SK-N-SH (cell line): ENCODE measurements around the gene RARB. TPM values are rescaled to one million over a fixed set of nuclear protein-coding genes. Genes with fewer than 3 reads are reported as not detected.
A peak's percentile ranks its signal among the peaks of the same experiment; 100 is the strongest.

Source experiments
- CTCF ChIA-PET: fragments of 300-600, 350-600 bp; formaldehyde crosslinking; extraction: SDS; loops from one replicate; lab custom pipeline; 2021; lab: Yijun Ruan, JAX
- POLR2A ChIA-PET: fragments of 350-600 bp; sonication (Branson Sonifier 250); formaldehyde crosslinking; extraction: SDS; loops from one replicate; lab custom pipeline; 2020; ENCODE audit warnings: antibody characterized with exemption, inconsistent platforms; lab: Yijun Ruan, JAX
- DNase-seq: peaks from one replicate; pipeline ENCODE4 v3.0.0; 2012
- H2AFZ ChIP-seq: fragments of 200-600 bp; sonication (generic); 2 replicates; pipeline ENCODE4 v1.8.1; 2016; ENCODE audit warnings: antibody characterized with exemption, mild to moderate bottlenecking, low read depth
- H3F3A ChIP-seq: fragments of 200-600 bp; sonication (generic); replicated peaks from 2 replicates; pipeline ENCODE3; 2016; ENCODE audit warnings: antibody characterized with exemption, mild to moderate bottlenecking; ENCODE audit not compliant: insufficient read depth
- H3K27ac ChIP-seq, 2 experiments: fragments of 200-500 bp in 1 of 2; fragments of 200-600 bp in 1 of 2; sonication (Bioruptor generic) in 1 of 2; sonication (generic), shearing (Covaris generic) in 1 of 2; 2 replicates each; pipeline versions ENCODE4 v1.5.1 to v1.6.1; 2014 to 2016; ENCODE audit warnings: low read depth in 2 of 2, inconsistent platforms in 1 of 2, low read length in 1 of 2, mild to moderate bottlenecking in 1 of 2, mixed read lengths in 1 of 2
- H3K27me3 ChIP-seq: fragments of 200-600 bp; sonication (generic), shearing (Covaris generic); 2 replicates; pipeline ENCODE4 v1.6.1; 2016; ENCODE audit warnings: mixed run types; ENCODE audit not compliant: insufficient read depth
- H3K36me3 ChIP-seq, 2 experiments: fragments of 200-500 bp in 1 of 2; fragments of 200-600 bp in 1 of 2; sonication (Bioruptor generic) in 1 of 2; sonication (generic) in 1 of 2; replicated peaks in 1 of 2; 2 replicates each; pipeline versions ENCODE3 to v1.5.1; 2014 to 2016; ENCODE audit warnings: low read length in 1 of 2, mild to moderate bottlenecking in 1 of 2; ENCODE audit not compliant: insufficient read depth in 2 of 2, control insufficient read depth in 1 of 2
- H3K4me1 ChIP-seq, 2 experiments: fragments of 200-500 bp in 1 of 2; fragments of 200-600 bp in 1 of 2; sonication (Bioruptor generic) in 1 of 2; sonication (generic), shearing (Covaris generic) in 1 of 2; 2 replicates each; pipeline versions ENCODE4 v1.5.1 to v1.6.1; 2014 to 2016; ENCODE audit warnings: low read depth in 1 of 2, low read length in 1 of 2, mixed run types in 1 of 2; ENCODE audit not compliant: insufficient read depth in 2 of 2, control insufficient read depth in 1 of 2
- H3K4me2 ChIP-seq: fragments of 200-600 bp; sonication (generic), shearing (Covaris generic); 2 replicates; pipeline ENCODE4 v1.6.1; 2017; ENCODE audit warnings: mixed run types
- H3K4me3 ChIP-seq, 2 experiments: fragments of 200-500 bp in 1 of 2; fragments of 200-600 bp in 1 of 2; sonication (Bioruptor generic) in 1 of 2; sonication (generic), shearing (Covaris generic) in 1 of 2; 2 replicates each; pipeline versions ENCODE4 v1.5.1 to v1.8.1; 2014 to 2016; ENCODE audit warnings: low read depth in 2 of 2, inconsistent platforms in 1 of 2, low read length in 1 of 2, mild to moderate bottlenecking in 1 of 2, mixed read lengths in 1 of 2, moderate library complexity in 1 of 2
- H3K79me2 ChIP-seq: fragments of 200-600 bp; sonication (generic); 2 replicates; pipeline ENCODE4 v1.8.1; 2017; ENCODE audit warnings: mild to moderate bottlenecking; ENCODE audit not compliant: insufficient read depth
- H3K9ac ChIP-seq: fragments of 200-600 bp; sonication (generic); 2 replicates; pipeline ENCODE4 v1.6.1; 2017; ENCODE audit warnings: mixed run types
- H3K9me2 ChIP-seq: fragments of 200-600 bp; sonication (generic); 2 replicates; pipeline ENCODE4 v1.6.1; 2017; ENCODE audit warnings: mixed run types
- H3K9me3 ChIP-seq: fragments of 200-600 bp; sonication (generic); 2 replicates; pipeline ENCODE4 v1.6.1; 2017; ENCODE audit warnings: mixed run types, mild to moderate bottlenecking, moderate library complexity
- H4K20me1 ChIP-seq: fragments of 200-600 bp; sonication (generic); 2 replicates; pipeline ENCODE4 v1.6.1; 2017; ENCODE audit warnings: mild to moderate bottlenecking, mixed run types; ENCODE audit not compliant: insufficient read depth
- GABPA ChIP-seq: IDR thresholded peaks from 2 replicates; pipeline ENCODE4 v1.4.0; 2012; ENCODE audit warnings: low read depth, mild to moderate bottlenecking
- NRF1 ChIP-seq: IDR thresholded peaks from 2 replicates; pipeline ENCODE4 v1.6.1; 2012; ENCODE audit warnings: low read depth, mild to moderate bottlenecking, low read length
- RAD21 ChIP-seq: IDR thresholded peaks from 2 replicates; pipeline ENCODE4 v1.6.1; 2012; ENCODE audit warnings: mild to moderate bottlenecking, low read length
- RCOR1 ChIP-seq: fragments of 150-350 bp; IDR thresholded peaks from 2 replicates; pipeline ENCODE4 v1.6.1; 2017; ENCODE audit warnings: antibody characterized with exemption, low read length
- RXRA ChIP-seq: IDR thresholded peaks from 2 replicates; pipeline ENCODE4 v1.4.0; 2012; ENCODE audit warnings: low read depth, mild to moderate bottlenecking, borderline replicate concordance
- TAF1 ChIP-seq: IDR thresholded peaks from 2 replicates; pipeline ENCODE4 v1.6.1; 2012; ENCODE audit warnings: low read depth, mild to moderate bottlenecking, low read length, moderate library complexity, borderline replicate concordance
- TCF12 ChIP-seq: IDR thresholded peaks from 2 replicates; pipeline ENCODE4 v1.4.0; 2012
- WGBS: methylation state at CpG from one replicate; pipeline ENCODE4 v1.1.6; 2017; ENCODE audit warnings: low lambda C conversion rate; 5-methylcytosine and 5-hydroxymethylcytosine counted together
- polyA plus RNA-seq, 3 experiments: library from polyadenylated mRNA; depleted of rRNA; stranded (reverse); fragments of >200 nt; gene quantifications; 2 replicates each; pipeline ENCODE4 v1.2.3, GENCODE V29; 2012
- TF ChIP-seq, protein P1 (sequence below): fragments of 200-600 bp; sonication (generic); IDR thresholded peaks from 2 replicates; pipeline ENCODE4 v1.6.1; 2017; ENCODE audit warnings: antibody characterized with exemption, mild to moderate bottlenecking, moderate library complexity
- TF ChIP-seq, protein P2 (sequence below): IDR thresholded peaks from 2 replicates; pipeline ENCODE4; 2012

The RARB gene
- polyA plus RNA-seq, 1 of the 3 experiments (the other 2 are of a cell fraction), result 10.7 TPM

GRCh38 chr3:25433868-25434267 lies 5.8 kb downstream of the RARB start:
- H4K20me1 ChIP-seq, result no peaks in the 10 kb centered on the region
- peak overlapping the region in 1 of 2 experiments; percentile 41; a peak in 1 of 4 replicates for H3K4me3 ChIP-seq
- TF ChIP-seq GABPA, result peak; percentile 67
- TF ChIP-seq TAF1, result no peak
- peak overlapping the region; percentile 80 for H3K4me2 ChIP-seq
- H3K27ac ChIP-seq, result peak overlapping the region; percentile 30 to 44; a peak in 3 of 4 replicates
- peak overlapping the region; percentile 74 for H2AFZ ChIP-seq
- peaks cover 98% of the 10 kb centered on the region for H3K79me2 ChIP-seq
- no peaks in the 10 kb centered on the region for H3K9me3 ChIP-seq
- H3K9ac ChIP-seq, result peak overlapping the region; percentile 37; the same call in 1 of the 2 replicates
- peaks cover 5% of the 10 kb centered on the region for H3F3A ChIP-seq
- no peaks in the 10 kb centered on the region for H3K36me3 ChIP-seq
- DNase-seq, result no peak
- CTCF ChIA-PET, result interaction anchor here (3.9 kb wide), 1 partner anchor 160 kb away, joined by 19 read pairs; no protein-coding TSS in a partner anchor
- no peaks in the 10 kb centered on the region for H3K9me2 ChIP-seq
- no peaks in the 10 kb centered on the region for H3K27me3 ChIP-seq
- 48% methylated on average over 5 of the region's 5 CpGs for WGBS
- H3K4me1 ChIP-seq, result peaks cover 12 to 17% of the 10 kb centered on the region in 2 experiments; a peak in 3 of 4 replicates
- POLR2A ChIA-PET, result no interaction called here

DNA sequence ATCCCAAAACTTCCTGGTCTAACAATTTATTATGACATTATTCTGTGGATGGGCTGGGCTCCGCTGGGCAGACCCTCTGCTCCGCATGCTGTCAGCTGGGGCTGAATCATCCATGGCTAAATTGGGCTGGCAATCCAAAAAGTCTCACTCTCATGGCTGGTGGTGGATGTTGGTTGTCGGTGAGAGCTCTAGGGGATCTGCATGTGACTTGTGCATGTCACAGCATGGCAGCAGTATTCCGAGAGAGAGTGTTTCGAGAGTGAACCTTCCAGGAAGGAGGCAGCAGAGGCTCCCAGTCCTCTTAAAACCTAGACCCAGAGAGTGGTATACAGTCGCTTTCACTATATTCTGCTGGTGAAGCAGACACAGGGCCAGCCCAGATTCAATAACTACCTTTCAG lies 9.9 kb downstream of the RARB start:
- H3K4me3 ChIP-seq, result no peak overlapping the region
- no peak overlapping the region for H2AFZ ChIP-seq
- H3K27me3 ChIP-seq, result no peaks in the 10 kb centered on the region
- H3K9ac ChIP-seq, result no peak overlapping the region
- no peak overlapping the region for H3K27ac ChIP-seq
- no peaks in the 10 kb centered on the region for H3F3A ChIP-seq
- no peaks in the 10 kb centered on the region for H3K36me3 ChIP-seq
- TF ChIP-seq RCOR1 (no peak), NRF1 (no peak), TCF12 (no peak)
- TF ChIP-seq, protein P1, sequence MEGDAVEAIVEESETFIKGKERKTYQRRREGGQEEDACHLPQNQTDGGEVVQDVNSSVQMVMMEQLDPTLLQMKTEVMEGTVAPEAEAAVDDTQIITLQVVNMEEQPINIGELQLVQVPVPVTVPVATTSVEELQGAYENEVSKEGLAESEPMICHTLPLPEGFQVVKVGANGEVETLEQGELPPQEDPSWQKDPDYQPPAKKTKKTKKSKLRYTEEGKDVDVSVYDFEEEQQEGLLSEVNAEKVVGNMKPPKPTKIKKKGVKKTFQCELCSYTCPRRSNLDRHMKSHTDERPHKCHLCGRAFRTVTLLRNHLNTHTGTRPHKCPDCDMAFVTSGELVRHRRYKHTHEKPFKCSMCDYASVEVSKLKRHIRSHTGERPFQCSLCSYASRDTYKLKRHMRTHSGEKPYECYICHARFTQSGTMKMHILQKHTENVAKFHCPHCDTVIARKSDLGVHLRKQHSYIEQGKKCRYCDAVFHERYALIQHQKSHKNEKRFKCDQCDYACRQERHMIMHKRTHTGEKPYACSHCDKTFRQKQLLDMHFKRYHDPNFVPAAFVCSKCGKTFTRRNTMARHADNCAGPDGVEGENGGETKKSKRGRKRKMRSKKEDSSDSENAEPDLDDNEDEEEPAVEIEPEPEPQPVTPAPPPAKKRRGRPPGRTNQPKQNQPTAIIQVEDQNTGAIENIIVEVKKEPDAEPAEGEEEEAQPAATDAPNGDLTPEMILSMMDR, result no peak
- H4K20me1 ChIP-seq, result no peaks in the 10 kb centered on the region
- H3K9me3 ChIP-seq, result no peaks in the 10 kb centered on the region
- 85% methylated on average over 6 of the region's 6 CpGs for WGBS
- peaks cover 97% of the 10 kb centered on the region for H3K79me2 ChIP-seq
- no peaks in the 10 kb centered on the region for H3K9me2 ChIP-seq
- peaks cover 12 to 20% of the 10 kb centered on the region in 2 experiments; a peak in 3 of 4 replicates for H3K4me1 ChIP-seq
- no peak overlapping the region for H3K4me2 ChIP-seq
- DNase-seq, result no peak
- CTCF ChIA-PET, result no interaction called here
- POLR2A ChIA-PET, result no interaction called here

DNA sequence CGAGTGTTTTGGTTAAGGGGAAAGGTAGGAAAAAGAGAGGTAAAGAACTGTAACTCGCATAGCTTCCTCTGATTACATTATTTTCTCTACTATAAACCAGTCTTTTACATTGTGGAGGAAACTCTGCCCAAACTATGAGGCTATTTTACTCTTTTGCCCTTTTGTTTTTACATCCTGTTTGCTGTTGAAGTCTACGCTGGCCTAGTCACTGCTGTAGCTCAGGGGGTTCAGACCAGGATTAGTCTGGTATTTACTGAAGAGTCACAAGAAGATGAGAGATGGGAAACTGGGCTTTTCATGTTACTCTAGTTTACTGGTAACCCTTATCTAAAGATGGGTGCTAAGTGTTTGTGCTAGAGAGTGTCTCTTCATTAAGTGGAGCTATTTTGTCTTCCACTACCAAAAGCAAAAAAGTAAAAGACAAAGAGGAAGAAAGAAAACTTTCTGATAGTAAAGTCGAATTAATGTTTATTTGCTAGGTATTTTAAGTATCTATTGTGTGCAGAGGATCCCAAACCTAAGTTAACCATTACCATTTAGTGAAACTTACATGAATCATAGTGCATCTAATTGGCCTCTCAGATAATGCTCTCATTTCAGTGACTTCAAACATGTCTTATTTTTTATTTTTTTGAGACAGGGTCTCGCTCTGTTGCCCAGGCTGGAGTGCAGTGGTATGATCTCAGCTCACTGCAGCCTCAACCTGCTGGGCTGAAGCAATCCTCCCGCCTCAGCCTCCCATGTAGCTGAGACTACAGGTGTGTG lies 10.9 kb downstream of the RARB start:
- peaks cover 10 to 13% of the 10 kb centered on the region in 2 experiments; a peak in 3 of 4 replicates for H3K4me1 ChIP-seq
- H3K4me3 ChIP-seq, result no peak overlapping the region; a peak in 1 of 4 replicates
- 0 out of 2 replicates have a peak overlapping the region, but pooled peaks have one; percentile 18 for H3K4me2 ChIP-seq
- H3K79me2 ChIP-seq, result peaks cover 92% of the 10 kb centered on the region
- H3K9ac ChIP-seq, result no peak overlapping the region
- WGBS, result 71% methylated on average over 6 of the region's 6 CpGs
- POLR2A ChIA-PET, result no interaction called here
- H2AFZ ChIP-seq, result no peak overlapping the region
- peak overlapping the region in 1 of 2 experiments; percentile 14; a peak in 2 of 4 replicates for H3K27ac ChIP-seq
- no peaks in the 10 kb centered on the region for H3F3A ChIP-seq
- DNase-seq, result no peak
- H3K36me3 ChIP-seq, result no peaks in the 10 kb centered on the region
- TF ChIP-seq GABPA (no peak), RXRA (no peak), RAD21 (no peak)
- TF ChIP-seq, protein P2, sequence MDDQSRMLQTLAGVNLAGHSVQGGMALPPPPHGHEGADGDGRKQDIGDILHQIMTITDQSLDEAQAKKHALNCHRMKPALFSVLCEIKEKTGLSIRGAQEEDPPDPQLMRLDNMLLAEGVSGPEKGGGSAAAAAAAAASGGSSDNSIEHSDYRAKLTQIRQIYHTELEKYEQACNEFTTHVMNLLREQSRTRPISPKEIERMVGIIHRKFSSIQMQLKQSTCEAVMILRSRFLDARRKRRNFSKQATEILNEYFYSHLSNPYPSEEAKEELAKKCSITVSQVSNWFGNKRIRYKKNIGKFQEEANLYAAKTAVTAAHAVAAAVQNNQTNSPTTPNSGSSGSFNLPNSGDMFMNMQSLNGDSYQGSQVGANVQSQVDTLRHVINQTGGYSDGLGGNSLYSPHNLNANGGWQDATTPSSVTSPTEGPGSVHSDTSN, result no peak
- TF ChIP-seq, all 33 proteins: peak for 0
- H3K9me3 ChIP-seq, result no peaks in the 10 kb centered on the region
- no peaks in the 10 kb centered on the region for H4K20me1 ChIP-seq
- H3K27me3 ChIP-seq, result no peaks in the 10 kb centered on the region
- no peaks in the 10 kb centered on the region for H3K9me2 ChIP-seq
- CTCF ChIA-PET, result interaction anchor here (0.5 to 5.5 kb wide), 3 partner anchors 9 to 686 kb away, joined by 3 to 31 read pairs (median 25); partner anchors contain the start of gene RARB
